B cell (primary cell): ENCODE results near the gene SKAP2. TPM values are rescaled to one million over a fixed set of nuclear protein-coding genes. Genes with fewer than 3 reads are reported as not detected.

Experiments
- ATAC-seq: fragments of 200-7000 bp; cut with Tn5 transposase; one replicate; pipeline ENCODE4 v1.10.0; 2021; ENCODE audit warnings: low read depth, mild to moderate bottlenecking, moderate number of reproducible peaks, moderate library complexity
- CTCF ChIA-PET: fragments of 350-600 bp; sonication (Branson Sonifier 250); formaldehyde crosslinking; loops from one replicate; lab custom pipeline; 2021; ENCODE audit warnings: antibody characterized with exemption, inconsistent platforms; lab: Charles Lee
- POLR2A ChIA-PET: fragments of 350-600 bp; sonication (Branson Sonifier 250); formaldehyde crosslinking; loops from one replicate; lab custom pipeline; 2021; ENCODE audit warnings: antibody characterized with exemption; lab: Charles Lee
- DNase-seq: peaks from one replicate; pipeline ENCODE4 v3.0.0; 2013
- H2AFZ ChIP-seq: 2 replicates; pipeline ENCODE4 v1.6.1; 2012; ENCODE audit warnings: mild to moderate bottlenecking, low read depth, low read length; ENCODE audit not compliant: insufficient read depth, poor library complexity, severe bottlenecking
- H3K27ac ChIP-seq, 2 donors: 1 replicate in 1 of 2; 2 replicates in 1 of 2; pipeline ENCODE4 v1.5.1; 2012 to 2013; ENCODE audit warnings: low read length in 2 of 2, mild to moderate bottlenecking in 2 of 2, moderate library complexity in 1 of 2
- H3K27me3 ChIP-seq, 4 experiments: fragments of 200-600 bp in 1 of 4; sonication (generic) in 1 of 4; replicated peaks in 1 of 4; 1 replicate in 2 of 4; 2 replicates in 2 of 4; pipeline versions ENCODE4 v1.6.1 to v1.7.0; 2013 to 2016; ENCODE audit warnings: low read length in 3 of 4, mild to moderate bottlenecking in 2 of 4, mixed read lengths in 1 of 4, moderate library complexity in 1 of 4; ENCODE audit not compliant: insufficient read depth in 4 of 4, control insufficient read depth in 3 of 4; ENCODE audit errors: control extremely low read depth in 1 of 4
- H3K36me3 ChIP-seq, 2 experiments: replicated peaks in 1 of 2; 1 replicate in 1 of 2; 2 replicates in 1 of 2; pipeline versions ENCODE4 v1.6.1 to v1.7.1; 2013; ENCODE audit warnings: low read length in 1 of 2; ENCODE audit not compliant: insufficient read depth in 2 of 2, control insufficient read depth in 1 of 2; ENCODE audit errors: control extremely low read depth in 1 of 2, extremely low read depth in 1 of 2
- H3K4me1 ChIP-seq, 2 donors: fragments of 200-600 bp in 1 of 2; sonication (generic) in 1 of 2; 1 replicate in 1 of 2; 2 replicates in 1 of 2; pipeline versions ENCODE4 v1.5.1 to v1.6.1; 2013 to 2017; ENCODE audit warnings: low read length in 2 of 2; ENCODE audit not compliant: control insufficient read depth in 2 of 2, insufficient read depth in 2 of 2
- H3K4me2 ChIP-seq: replicated peaks from 2 replicates; pipeline ENCODE3; 2012; ENCODE audit warnings: mild to moderate bottlenecking, low read depth, low read length; ENCODE audit not compliant: poor library complexity, severe bottlenecking
- H3K4me3 ChIP-seq, 5 experiments: fragments of 200-600 bp in 1 of 5; sonication (generic) in 1 of 5; 1 replicate in 3 of 5; 2 replicates in 2 of 5; pipeline versions ENCODE4 v1.5.1 to v1.7.0; 2011 to 2016; ENCODE audit warnings: low read length in 4 of 5, mild to moderate bottlenecking in 4 of 5, low read depth in 2 of 5, control low read depth in 1 of 5, moderate library complexity in 1 of 5; ENCODE audit not compliant: insufficient read depth in 1 of 5; ENCODE audit errors: control extremely low read depth in 1 of 5, extremely low read depth in 1 of 5
- H3K79me2 ChIP-seq: fragments of 200-600 bp; sonication (generic); one replicate; pipeline ENCODE4 v1.6.0; 2016; ENCODE audit warnings: low read length; ENCODE audit not compliant: control insufficient read depth, insufficient read depth
- H3K9ac ChIP-seq: fragments of 200-600 bp; sonication (generic); 2 replicates; pipeline ENCODE4 v1.6.1; 2017; ENCODE audit warnings: mild to moderate bottlenecking, low read length, moderate library complexity
- H3K9me3 ChIP-seq, 3 donors: one replicate each; pipeline versions ENCODE4 v1.6.1 to v1.7.1; 2013; ENCODE audit warnings: low read length in 2 of 3; ENCODE audit not compliant: control insufficient read depth in 2 of 3, insufficient read depth in 1 of 3; ENCODE audit errors: control extremely low read depth in 1 of 3
- H4K20me1 ChIP-seq: 2 replicates; pipeline ENCODE4 v1.6.0; 2012; ENCODE audit warnings: mild to moderate bottlenecking, low read length; ENCODE audit not compliant: insufficient read depth, control insufficient read depth, poor library complexity, severe bottlenecking
- H3K27ac Mint-ChIP-seq: one replicate; pipeline ENCODE4 v1.8.0; 2021; ENCODE audit warnings: mixed read lengths
- H3K27me3 Mint-ChIP-seq: one replicate; pipeline ENCODE4 v1.8.0; 2021; ENCODE audit warnings: mixed read lengths
- H3K4me1 Mint-ChIP-seq: one replicate; pipeline ENCODE4 v1.8.0; 2021; ENCODE audit warnings: mixed read lengths
- H3K4me3 Mint-ChIP-seq: one replicate; pipeline ENCODE4 v1.8.0; 2021; ENCODE audit warnings: mixed read lengths
- H3K9me3 Mint-ChIP-seq: one replicate; pipeline ENCODE4 v1.8.0; 2022; ENCODE audit warnings: mixed read lengths; ENCODE audit not compliant: insufficient read depth
- CTCF ChIP-seq: fragments of 200-600 bp; IDR thresholded peaks from one replicate; pipeline ENCODE4 v1.8.0; 2022; ENCODE audit warnings: antibody characterized with exemption, mild to moderate bottlenecking
- EZH2 ChIP-seq: IDR thresholded peaks from 2 replicates; pipeline ENCODE4 v1.6.1; 2012; ENCODE audit warnings: borderline replicate concordance, low read depth, mild to moderate bottlenecking, moderate library complexity, low read length; ENCODE audit not compliant: insufficient read depth, poor library complexity, severe bottlenecking
- WGBS: methylation state at CpG from one replicate; pipeline ENCODE4 v1.1.5; 2013; ENCODE audit warnings: missing lambda C conversion rate; ENCODE audit not compliant: insufficient coverage; 5-methylcytosine and 5-hydroxymethylcytosine counted together
- intact Hi-C: fragments of 100-400 bp; cut with micrococcal nuclease; formaldehyde crosslinking; loops from one replicate; pipeline ENCODE4 v1.10.0; 2022
- polyA plus RNA-seq: library from polyadenylated mRNA; depleted of rRNA; stranded (reverse); fragments of >200 nt; gene quantifications from 2 replicates; pipeline ENCODE4 v1.2.3, GENCODE V29; 2012
- total RNA-seq, 2 donors: library from RNA; stranded (reverse); fragments of 120-200 nt in 1 of 2; gene quantifications; 1 replicate in 1 of 2; 2 replicates in 1 of 2; pipeline versions ENCODE4 v1.2.3 to v1.2.4, GENCODE V29; 2013 to 2022

SKAP2 gene
- total and polyA plus RNA-seq, 2 donors (not counting 1 experiment from before 2014, with no cell fraction given) = 12.8 to 58.4 TPM

GRCh38 chr7:26653430-26654399 lies 210.7 kb downstream of the SKAP2 start:
- H3K27me3 ChIP-seq = no peaks in the 10 kb centered on the region
- H3K27ac ChIP-seq = no peak overlapping the region
- no peak overlapping the region for H3K9ac ChIP-seq
- Mint-ChIP-seq H3K27ac (no peak overlapping the region), H3K9me3 (no peaks in the 10 kb centered on the region), H3K27me3 (no peaks in the 10 kb centered on the region), H3K4me3 (no peak overlapping the region), H3K4me1 (no peaks in the 10 kb centered on the region)
- H3K36me3 ChIP-seq = no peaks in the 10 kb centered on the region
- TF ChIP-seq EZH2 (no peak), CTCF (no peak)
- H3K9me3 ChIP-seq = no peaks in the 10 kb centered on the region
- no peak overlapping the region for H3K4me2 ChIP-seq
- no peak for DNase-seq
- no peak for ATAC-seq
- ChIA-PET CTCF (no interaction called here), POLR2A (no interaction called here)
- intact Hi-C loops = no loop called here
- no peak overlapping the region for H3K4me3 ChIP-seq
- H3K4me1 ChIP-seq = no peaks in the 10 kb centered on the region
- no peaks in the 10 kb centered on the region for H4K20me1 ChIP-seq
- no peak overlapping the region for H2AFZ ChIP-seq
- no peaks in the 10 kb centered on the region for H3K79me2 ChIP-seq
- WGBS = 100% methylated on average over 3 of the region's 8 CpGs
